Tibial artery (tissue), 4 donors: ENCODE results near the gene DCAF7.

ENCODE experiments used
- DNase-seq, 2 donors: peaks; one replicate each; pipeline ENCODE4 v3.0.0-alpha.2; 2019
- H3K27ac ChIP-seq, 2 donors: fragments of 200-600 bp; sonication (generic) in 1 of 2; 1 replicate in 1 of 2; 2 replicates in 1 of 2; pipeline ENCODE4 v1.5.1; 2018 to 2019; ENCODE audit warnings: mild to moderate bottlenecking in 1 of 2
- H3K27me3 ChIP-seq, 2 donors: fragments of 200-600 bp; sonication (generic) in 1 of 2; one replicate each; pipeline versions ENCODE4 v1.5.1 to v1.6.0; 2016 to 2019
- H3K36me3 ChIP-seq, 3 donors: fragments of 200-600 bp; sonication (generic) in 2 of 3; one replicate each; pipeline ENCODE4 v1.5.1; 2016 to 2019; ENCODE audit warnings: mild to moderate bottlenecking in 2 of 3
- H3K4me1 ChIP-seq, 4 donors: fragments of 200-600 bp; sonication (generic) in 2 of 4; 1 replicate in 3 of 4; 2 replicates in 1 of 4; pipeline ENCODE4 v1.5.1; 2016 to 2019
- H3K4me3 ChIP-seq, 2 donors: fragments of 200-600 bp; sonication (generic) in 1 of 2; 1 replicate in 1 of 2; 2 replicates in 1 of 2; pipeline ENCODE4 v1.5.1; 2018 to 2019; ENCODE audit warnings: mild to moderate bottlenecking in 2 of 2
- H3K9me3 ChIP-seq, 3 donors: fragments of 200-600 bp; sonication (generic) in 1 of 3; one replicate each; pipeline ENCODE4 v1.5.1; 2016 to 2019
- intact Hi-C: fragments of 100-400 bp; cut with DNase I; formaldehyde crosslinking; loops from one replicate; pipeline ENCODE4 v1.15.0; 2023; ENCODE audit warnings: low total_unique reads
- TF ChIP-seq, protein P1 (sequence below), 2 experiments: fragments of 200-600 bp in 1 of 2; fragments of 450-650 bp in 1 of 2; IDR thresholded peaks; one replicate each; pipeline ENCODE4 v1.5.1; 2017 to 2019; ENCODE audit warnings: antibody characterized with exemption in 2 of 2, mild to moderate bottlenecking in 1 of 2, moderate library complexity in 1 of 2

DCAF7 gene

DNA sequence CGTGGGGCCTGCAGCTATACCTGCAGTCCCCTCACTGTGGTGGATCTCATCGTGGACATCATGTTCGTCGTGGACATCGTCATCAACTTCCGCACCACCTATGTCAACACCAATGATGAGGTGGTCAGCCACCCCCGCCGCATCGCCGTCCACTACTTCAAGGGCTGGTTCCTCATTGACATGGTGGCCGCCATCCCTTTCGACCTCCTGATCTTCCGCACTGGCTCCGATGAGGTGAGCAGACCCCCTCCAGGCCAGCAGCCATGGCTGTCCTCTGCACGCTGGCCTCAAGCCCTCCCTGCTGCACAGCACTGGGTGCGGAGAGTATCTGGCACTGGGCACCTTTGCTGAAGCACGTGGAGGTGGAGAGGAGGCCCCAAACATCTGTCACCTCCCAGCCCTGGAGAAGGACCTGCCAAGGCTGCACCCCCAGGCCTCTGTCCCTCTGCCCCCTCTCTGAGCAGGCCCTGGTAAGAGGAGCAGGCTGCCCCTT lies 16.2 kb upstream of the DCAF7 start:
- no peak for DNase-seq
- H3K4me3 ChIP-seq, result no peak overlapping the region
- H3K27ac ChIP-seq, result no peak overlapping the region
- intact Hi-C loops, result no loop called here
- H3K36me3 ChIP-seq, result no peaks in the 10 kb centered on the region
- peaks cover 0 to 39% of the 10 kb centered on the region in 2 donors for H3K27me3 ChIP-seq
- H3K4me1 ChIP-seq, result peaks cover 0 to 11% (median 7%) of the 10 kb centered on the region in 4 donors
- TF ChIP-seq, protein P1, sequence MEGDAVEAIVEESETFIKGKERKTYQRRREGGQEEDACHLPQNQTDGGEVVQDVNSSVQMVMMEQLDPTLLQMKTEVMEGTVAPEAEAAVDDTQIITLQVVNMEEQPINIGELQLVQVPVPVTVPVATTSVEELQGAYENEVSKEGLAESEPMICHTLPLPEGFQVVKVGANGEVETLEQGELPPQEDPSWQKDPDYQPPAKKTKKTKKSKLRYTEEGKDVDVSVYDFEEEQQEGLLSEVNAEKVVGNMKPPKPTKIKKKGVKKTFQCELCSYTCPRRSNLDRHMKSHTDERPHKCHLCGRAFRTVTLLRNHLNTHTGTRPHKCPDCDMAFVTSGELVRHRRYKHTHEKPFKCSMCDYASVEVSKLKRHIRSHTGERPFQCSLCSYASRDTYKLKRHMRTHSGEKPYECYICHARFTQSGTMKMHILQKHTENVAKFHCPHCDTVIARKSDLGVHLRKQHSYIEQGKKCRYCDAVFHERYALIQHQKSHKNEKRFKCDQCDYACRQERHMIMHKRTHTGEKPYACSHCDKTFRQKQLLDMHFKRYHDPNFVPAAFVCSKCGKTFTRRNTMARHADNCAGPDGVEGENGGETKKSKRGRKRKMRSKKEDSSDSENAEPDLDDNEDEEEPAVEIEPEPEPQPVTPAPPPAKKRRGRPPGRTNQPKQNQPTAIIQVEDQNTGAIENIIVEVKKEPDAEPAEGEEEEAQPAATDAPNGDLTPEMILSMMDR (IDR thresholded peaks at IDR 0.05), result no peak
- no peaks in the 10 kb centered on the region for H3K9me3 ChIP-seq

DNA sequence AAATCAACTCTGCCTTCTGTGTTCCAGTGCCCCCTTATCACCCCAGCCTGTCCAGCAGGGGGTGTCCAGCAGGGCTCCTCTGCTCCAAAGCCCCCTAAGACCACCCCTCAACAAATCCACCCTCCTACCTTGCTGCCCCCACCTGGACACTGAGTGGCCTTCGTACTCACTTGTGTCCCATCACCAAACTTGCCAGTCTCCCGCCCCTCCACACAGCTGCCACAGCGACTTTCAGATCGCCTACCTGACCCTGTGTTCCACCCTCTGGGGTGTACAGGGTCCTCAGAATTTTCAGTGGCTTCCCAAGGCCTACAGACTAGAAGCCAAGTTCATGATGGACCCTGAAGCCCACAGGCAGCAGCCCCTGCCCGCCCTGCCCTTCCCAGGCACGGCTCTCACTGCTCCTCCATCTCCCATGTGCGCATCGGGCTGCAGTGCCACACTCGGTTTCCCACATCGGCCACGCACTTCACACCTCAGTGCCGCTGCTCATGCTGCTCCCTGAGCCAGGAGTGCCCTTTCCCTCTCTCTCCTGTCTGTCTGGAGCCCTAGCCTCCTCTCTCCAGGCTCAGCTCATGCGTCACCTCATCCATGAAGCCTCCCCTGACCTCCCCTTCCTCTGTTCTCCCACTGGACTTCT lies 15.3 kb upstream of the DCAF7 start:
- no peak overlapping the region for H3K4me3 ChIP-seq
- H3K4me1 ChIP-seq, result peaks cover 0 to 11% (median 7%) of the 10 kb centered on the region in 4 donors
- H3K27ac ChIP-seq, result no peak overlapping the region
- TF ChIP-seq, protein P1 (IDR thresholded peaks at IDR 0.05), result no peak
- no peaks in the 10 kb centered on the region for H3K9me3 ChIP-seq
- H3K36me3 ChIP-seq, result no peaks in the 10 kb centered on the region
- intact Hi-C loops, result no loop called here
- peaks cover 0 to 45% of the 10 kb centered on the region in 2 donors for H3K27me3 ChIP-seq
- DNase-seq, result no peak

DNA sequence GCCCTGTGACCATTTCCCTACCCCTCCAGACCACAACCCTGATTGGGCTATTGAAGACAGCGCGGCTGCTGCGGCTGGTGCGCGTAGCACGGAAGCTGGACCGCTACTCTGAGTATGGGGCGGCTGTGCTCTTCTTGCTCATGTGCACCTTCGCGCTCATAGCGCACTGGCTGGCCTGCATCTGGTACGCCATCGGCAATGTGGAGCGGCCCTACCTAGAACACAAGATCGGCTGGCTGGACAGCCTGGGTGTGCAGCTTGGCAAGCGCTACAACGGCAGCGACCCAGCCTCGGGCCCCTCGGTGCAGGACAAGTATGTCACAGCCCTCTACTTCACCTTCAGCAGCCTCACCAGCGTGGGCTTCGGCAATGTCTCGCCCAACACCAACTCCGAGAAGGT lies 14.6 kb upstream of the DCAF7 start:
- no peak overlapping the region for H3K4me3 ChIP-seq
- H3K27me3 ChIP-seq, result peaks cover 0 to 52% of the 10 kb centered on the region in 2 donors
- no peak overlapping the region for H3K27ac ChIP-seq
- no peaks in the 10 kb centered on the region for H3K36me3 ChIP-seq
- no peaks in the 10 kb centered on the region for H3K9me3 ChIP-seq
- TF ChIP-seq, protein P1 (IDR thresholded peaks at IDR 0.05), result no peak
- intact Hi-C loops, result no loop called here
- H3K4me1 ChIP-seq, result peaks cover 0 to 11% (median 7%) of the 10 kb centered on the region in 4 donors
- DNase-seq, result no peak

DNA sequence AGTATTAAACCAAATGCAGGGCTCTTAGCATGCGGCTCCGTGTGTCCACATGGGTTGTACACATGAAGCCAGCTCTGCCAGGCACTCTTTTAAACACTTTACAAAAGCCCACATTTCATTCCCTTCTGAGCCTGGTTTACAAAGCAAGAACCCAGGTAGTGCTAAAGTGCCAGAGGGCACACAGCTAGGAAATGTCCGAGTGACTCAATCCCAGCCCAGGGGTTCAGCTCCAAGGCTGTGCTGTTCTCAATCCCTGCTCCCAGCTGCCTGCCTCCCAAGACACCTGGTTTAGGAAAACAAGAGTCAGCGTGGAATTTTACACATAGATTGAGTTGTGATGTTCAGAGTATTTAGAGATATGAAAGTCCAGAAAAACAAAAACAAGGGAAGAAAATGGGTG lies 13.3 kb upstream of the DCAF7 start:
- Histone ChIP-seq H3K27me3 (peaks cover 0 to 59% of the 10 kb centered on the region in 2 donors), H3K36me3 (no peaks in the 10 kb centered on the region), H3K9me3 (no peaks in the 10 kb centered on the region), H3K4me1 (peaks cover 0 to 11% (median 7%) of the 10 kb centered on the region in 4 donors), H3K27ac (no peak overlapping the region), H3K4me3 (no peak overlapping the region)
- intact Hi-C loops, result no loop called here
- DNase-seq, result peak in 1 of 2 donors; percentile 5
- TF ChIP-seq, protein P1 (IDR thresholded peaks at IDR 0.05), result no peak

DNA sequence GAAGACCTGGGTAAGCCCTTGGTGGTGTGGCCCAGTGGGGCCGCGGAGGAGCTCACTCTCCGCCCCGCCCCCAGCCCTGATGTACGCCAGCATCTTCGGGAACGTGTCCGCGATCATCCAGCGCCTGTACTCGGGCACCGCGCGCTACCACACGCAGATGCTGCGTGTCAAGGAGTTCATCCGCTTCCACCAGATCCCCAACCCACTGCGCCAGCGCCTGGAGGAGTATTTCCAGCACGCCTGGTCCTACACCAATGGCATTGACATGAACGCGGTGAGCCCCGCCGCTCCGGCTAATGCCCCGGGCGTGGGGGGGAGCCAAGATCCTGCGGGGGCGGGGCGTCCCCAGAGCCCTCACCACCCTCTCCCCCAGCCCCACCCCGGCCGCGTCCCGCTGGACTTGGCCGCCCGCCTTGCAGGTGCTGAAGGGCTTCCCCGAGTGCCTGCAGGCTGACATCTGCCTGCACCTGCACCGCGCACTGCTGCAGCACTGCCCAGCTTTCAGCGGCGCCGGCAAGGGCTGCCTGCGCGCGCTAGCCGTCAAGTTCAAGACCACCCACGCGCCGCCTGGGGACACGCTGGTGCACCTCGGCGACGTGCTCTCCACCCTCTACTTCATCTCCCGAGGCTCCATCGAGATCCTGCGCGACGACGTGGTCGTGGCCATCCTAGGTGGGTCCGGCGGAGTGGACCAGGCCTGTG lies 12.1 kb upstream of the DCAF7 start:
- Histone ChIP-seq H3K27ac (no peak overlapping the region), H3K36me3 (no peaks in the 10 kb centered on the region), H3K4me3 (peak overlapping the region in 1 of 2 donors; percentile 1), H3K9me3 (no peaks in the 10 kb centered on the region), H3K4me1 (peaks cover 0 to 11% (median 7%) of the 10 kb centered on the region in 4 donors), H3K27me3 (peaks cover 0 to 63% of the 10 kb centered on the region in 2 donors)
- intact Hi-C loops, result no loop called here
- peak in 1 of 2 donors; percentile 53 for DNase-seq
- TF ChIP-seq, protein P1 (IDR thresholded peaks at IDR 0.05), result no peak
